ENCODE measurements around the gene TRIM10.

DNA sequence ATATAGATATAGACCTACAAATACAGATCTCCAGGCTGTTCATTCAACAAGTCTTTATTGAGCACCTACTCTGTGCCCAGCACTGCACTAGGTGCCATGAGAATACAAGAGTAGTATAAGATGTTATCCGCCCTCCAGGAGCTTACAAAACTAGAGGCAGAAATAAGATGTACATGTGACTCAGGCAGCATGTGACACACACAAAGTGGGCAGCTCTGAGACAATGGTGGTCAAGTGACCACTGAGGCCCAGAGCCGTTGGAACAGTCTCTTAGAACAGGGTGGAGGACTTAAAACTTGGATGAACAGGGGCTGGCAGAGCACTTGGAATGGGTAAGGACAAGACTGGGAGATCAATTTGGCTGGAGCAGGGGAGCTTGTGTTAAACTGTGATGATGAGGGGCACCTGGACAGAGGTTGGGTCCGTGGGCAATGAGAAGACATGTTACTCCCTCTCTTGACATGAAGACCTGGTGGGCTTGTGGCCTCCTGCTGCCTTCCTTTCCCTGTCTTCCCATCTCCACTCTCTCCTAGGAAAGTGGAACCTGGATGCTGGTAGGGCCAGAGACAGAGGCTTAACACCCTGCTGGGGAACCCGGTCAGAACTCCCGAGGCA, 23.5 kb upstream of the TRIM10 start:
- TF ChIP-seq GATA2 (IDR thresholded peaks at IDR 0.05; ENCODE audit: low read depth, low read length) (no peak), GATA3 (IDR thresholded peaks at IDR 0.05; ENCODE audit: low read depth, low read length) (no peak)

All from SH-SY5Y (cell line).